HG03521 (cell line): ENCODE measurements around the gene DGKE.

Source experiments
- ATAC-seq: cut with Tn5 transposase; IDR thresholded peaks from one replicate; pipeline ENCODE4 v1.9.1; 2021; ENCODE audit warnings: mild to moderate bottlenecking, moderate library complexity; ENCODE audit not compliant: unreplicated experiment

Gene DGKE

DNA sequence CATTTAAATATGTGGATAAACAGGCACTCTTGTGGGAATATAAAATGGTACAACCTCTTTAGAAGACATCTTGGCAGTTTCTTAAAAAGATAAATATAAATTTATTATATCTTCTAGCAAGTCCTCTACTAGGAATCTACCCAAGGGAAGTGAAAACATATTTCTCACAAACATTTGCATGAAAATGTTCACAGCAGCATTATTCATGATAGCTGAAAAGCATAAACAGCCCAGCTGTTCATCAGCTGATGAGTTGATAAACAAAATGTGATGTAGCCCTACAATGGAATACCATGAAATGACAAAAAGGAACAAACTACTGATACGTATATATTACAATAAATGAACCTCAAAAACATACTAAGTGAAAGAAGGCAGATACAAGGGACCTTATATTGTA lies 12.0 kb downstream of the DGKE start:
- ATAC-seq = no peak

DNA sequence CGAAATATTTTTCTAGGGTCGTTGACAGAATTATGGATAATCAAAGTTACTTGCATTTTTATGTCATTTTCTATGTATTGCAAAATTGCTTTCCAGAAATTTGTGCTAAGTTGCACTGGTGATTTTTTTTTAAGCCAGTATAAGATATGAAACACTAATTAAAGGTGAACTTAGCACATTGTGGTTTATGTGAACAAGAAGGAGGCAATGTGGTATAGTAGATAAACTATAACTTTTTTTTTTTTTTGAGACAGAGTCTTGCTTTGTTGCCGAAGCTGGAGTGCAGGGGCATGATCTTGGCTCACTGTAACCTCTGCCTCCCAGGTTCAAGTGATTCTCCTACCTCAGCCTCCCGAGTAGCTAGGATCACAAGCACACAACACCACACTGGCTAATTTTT lies 13.2 kb downstream of the DGKE start:
- no peak for ATAC-seq

DNA sequence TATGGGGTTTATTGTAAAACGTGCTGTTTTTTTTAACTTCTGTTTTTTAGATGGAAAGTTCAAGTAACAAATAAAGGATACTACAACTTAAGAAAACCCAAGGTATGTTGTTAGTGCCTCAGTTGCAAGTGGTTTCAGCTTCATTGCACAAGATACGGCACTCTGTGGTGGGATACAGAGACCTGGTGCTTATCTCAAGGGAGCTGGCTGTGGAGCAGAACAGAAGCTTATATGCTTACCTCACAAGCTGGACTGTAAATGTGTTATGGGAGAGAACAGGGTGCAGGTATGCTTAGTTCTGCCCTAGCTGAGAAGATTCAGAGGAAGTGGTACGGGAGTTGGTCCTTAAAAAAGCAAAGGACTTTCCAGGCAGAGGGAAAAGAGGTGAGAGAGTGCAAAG lies 15.2 kb downstream of the DGKE start:
- no peak for ATAC-seq

DNA sequence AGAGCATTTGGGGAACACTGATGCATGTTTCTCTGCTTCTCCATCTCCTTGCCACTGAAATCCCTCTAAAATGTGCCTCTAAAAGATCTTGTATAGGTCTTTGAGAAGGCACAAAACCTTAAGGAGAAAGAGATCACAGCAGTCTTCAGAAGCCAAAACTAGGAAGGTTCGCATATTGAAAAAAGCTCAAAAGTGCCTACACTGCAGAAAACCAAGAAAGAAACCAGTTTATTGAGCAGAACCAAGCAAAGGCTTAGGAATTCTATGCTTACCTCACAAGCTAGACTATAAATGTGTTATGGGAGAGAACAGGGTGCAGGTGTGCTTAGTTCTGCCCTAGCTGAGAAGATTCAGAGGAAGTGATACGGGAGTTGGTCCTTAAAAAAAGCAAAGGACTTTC lies 16.6 kb downstream of the DGKE start:
- ATAC-seq = no peak

DNA sequence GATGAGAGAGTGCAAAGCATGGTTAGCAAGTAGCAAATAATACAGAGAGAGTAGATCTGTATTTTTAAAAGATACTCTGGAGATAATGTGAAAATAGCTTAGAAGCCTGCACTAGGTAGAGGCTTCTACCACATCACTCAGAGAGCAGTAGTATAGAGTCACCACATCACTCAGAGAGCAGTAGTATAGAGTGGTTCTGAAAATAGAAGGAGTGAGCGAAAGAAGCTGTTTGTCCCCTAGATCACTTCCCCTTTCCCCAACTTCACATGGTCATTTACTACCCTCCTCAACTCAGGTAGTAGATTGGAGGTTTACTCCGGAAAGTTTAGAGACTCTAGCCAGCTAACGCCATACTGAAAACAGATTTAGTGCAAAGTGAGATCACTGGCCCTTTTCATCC lies 17.1 kb downstream of the DGKE start:
- ATAC-seq = no peak

DNA sequence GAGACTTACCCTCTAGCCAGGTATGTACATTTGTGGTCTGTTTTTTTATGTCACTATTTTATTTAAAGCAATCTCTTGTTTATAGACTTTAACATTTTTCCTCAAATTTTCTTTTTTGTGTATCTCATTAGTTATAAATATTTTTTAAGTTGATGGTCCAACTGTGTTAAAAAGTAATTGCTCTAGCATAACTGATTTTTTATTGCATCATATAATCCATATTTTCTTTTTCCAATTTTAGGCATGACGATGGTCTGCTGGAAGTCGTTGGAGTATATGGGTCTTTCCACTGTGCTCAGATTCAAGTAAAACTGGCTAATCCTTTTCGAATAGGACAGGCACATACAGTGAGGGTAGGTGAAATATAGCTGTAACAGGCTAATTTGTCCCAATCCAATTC lies 27.9 kb downstream of the DGKE start:
- ATAC-seq = no peak

DNA sequence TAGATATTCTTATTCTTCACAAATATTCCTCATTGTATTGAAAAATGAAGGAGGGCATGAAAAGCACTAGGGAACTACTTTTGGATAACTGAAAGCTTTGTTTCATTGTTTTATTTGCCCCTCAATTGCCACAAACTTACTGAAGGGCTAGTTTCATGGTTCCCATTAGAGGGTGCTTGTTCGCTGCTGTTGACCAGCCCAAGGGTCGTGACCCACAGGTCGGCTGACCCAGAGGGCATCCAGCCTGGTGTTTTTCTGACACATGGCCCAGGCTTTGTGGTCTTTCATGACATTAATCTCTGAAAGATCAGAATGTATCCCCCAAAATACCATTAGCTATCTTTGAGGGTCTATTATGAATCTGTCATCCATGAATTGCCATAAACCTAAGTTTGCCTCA lies 30.0 kb downstream of the DGKE start:
- no peak for ATAC-seq

DNA sequence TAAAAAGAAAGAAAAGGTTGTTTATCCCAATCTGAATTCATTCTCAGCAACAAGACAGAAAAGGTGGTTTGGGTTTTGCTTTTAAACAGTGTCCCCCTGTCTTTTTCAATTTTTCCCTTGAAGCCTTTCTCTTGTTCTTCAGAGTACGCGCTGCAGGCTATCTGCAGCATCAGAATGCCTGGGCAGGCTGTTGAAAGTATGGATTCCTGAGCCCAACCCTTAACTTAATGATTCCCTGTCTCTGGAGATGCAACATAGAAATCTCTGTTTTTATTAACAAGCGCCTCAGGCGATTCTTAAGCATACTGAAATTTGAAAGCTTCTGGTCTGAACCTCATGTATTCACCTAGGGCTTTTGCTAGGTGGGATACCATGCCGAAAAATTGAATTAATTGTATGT lies 32.1 kb downstream of the DGKE start:
- ATAC-seq = no peak

DNA sequence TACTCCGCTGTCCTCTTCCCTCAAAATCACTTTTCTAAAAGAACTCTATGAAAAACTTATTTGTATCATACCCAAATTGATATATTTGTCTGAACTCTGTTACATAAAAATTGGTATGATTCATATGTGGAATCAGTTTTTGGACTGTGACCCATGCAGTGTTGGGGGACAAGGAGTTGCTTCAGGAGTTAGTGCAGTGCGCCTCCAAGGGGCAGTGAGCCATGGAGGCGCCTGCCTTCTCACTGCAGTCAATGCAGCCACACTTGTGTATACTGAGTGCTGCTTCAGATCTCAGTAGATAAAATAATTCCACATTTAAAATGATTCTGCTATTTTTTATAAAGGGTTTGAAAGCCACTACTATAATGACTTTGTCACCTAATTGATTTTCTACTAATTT lies 32.5 kb downstream of the DGKE start:
- no peak for ATAC-seq

DNA sequence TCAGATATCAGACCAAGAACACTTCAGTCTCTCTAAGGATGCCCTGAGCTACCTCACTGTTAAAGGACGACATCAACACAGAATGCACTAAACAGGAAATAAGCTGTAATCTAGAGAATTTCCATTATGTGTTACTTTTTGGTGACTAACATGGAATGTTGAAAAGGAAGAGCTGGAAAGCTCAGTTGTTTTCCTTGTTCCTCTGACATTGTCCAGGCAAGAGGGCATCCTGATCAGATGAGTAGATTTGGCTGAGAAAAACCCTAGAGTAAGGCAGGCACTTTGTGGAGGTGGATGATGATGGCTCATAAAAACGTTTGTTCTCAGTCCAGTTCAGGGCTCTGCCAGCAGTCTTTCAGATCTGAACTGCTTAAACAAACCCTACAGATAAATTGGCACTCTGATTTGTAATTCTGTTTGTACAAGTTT lies 34.0 kb downstream of the DGKE start:
- no peak for ATAC-seq

DNA sequence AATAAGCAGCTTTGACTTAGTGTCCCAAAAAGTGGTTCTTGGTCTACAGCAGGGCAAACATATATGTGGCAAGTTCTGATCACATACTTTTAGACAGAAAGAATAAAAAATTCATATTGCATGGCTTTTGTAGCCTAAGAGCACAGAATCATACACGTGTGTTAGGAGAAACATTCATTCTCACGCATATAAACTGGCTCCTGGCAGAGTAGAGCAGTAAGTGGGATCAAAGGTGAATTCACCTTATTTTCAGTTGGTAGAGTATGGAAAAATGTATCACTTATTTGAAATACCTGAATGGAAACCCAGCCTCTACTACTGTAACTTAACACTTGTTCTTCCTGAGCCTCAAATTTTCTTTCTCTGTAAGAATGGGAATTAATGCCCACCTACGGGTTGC lies 34.8 kb downstream of the DGKE start:
- ATAC-seq = no peak

DNA sequence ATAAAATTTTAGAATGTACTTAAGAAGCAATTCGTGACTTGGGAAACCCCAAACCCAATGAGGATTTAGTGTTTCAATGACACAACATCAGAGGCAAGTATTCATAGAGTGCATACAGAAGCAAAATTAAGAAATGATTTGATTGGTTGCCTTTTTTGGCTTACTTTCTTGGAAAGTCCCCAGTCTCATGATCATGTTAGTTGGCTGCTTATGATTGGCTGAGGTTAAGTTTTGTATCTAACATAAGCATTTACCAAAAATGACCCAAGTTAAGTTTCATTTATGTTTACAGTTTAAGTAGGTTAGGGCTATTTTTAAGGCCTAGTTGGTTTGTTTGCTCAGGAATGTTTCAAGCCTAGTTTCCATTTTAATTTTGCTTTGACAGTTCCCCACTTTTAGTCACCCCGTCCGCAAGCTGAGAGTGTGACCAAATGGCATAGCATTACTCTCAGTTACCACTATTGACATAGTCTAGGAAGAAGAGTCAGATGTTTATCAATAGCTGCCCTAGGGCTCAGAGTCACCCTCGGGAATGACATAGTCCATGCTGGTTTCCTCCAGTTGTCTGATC lies 36.2 kb downstream of the DGKE start:
- no peak for ATAC-seq

DNA sequence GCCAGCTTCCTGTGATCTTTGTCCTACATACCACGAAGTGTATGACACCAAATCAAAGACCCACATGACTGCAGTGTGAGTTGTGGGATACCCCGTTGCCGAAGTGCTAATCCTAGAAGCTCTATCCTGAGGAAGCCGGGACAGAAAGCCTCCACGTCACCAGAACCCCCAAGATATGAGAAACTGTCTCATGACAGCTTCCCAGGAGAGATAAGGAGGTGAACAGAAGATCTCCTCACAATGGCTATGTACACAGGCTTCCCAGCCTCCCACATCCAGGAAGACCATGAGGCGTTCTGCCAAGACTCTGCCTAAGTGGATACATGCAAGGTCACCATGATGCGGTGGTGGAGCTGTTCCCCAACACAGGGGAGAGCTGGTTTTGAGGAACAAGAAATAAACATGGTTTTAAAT lies 42.8 kb downstream of the DGKE start:
- ATAC-seq = no peak

DNA sequence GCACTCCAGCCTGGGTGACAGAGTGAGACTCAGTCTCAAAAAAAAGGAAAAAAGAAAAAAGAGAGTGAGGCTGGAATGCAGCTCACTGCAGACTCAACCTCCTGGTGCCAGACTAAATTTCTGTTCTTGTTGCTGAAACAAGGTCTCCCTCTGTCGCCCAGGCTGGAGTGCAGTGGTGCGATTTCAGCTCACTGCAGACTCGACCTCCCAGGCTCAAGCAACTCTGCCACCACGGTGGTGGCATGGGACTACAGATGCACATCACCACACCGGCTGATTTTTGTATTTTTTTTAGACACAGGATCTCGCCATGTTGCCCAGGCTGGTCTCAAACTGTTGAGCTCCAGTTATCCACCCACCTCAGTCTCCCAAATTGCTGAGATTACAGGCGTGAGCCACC lies 45.3 kb downstream of the DGKE start:
- ATAC-seq = no peak

DNA sequence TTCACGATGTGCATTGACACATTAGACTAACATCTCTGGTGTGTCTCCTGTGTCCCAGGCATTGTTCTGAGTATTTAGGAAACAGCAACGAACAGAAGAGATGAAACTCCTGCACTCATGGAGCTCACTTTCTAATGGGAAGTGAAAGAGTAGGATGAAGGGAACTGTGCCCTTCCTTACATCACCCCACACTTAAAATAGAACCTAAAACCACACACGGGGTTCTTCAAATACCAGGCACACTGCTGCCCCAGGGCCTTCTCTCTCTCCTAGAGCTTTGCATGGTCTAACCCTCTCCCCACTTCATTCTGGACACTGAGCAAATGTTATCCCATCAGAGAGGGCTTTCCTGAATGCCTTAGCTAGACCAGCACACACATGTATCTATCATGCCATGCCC lies 46.2 kb downstream of the DGKE start:
- ATAC-seq = no peak

DNA sequence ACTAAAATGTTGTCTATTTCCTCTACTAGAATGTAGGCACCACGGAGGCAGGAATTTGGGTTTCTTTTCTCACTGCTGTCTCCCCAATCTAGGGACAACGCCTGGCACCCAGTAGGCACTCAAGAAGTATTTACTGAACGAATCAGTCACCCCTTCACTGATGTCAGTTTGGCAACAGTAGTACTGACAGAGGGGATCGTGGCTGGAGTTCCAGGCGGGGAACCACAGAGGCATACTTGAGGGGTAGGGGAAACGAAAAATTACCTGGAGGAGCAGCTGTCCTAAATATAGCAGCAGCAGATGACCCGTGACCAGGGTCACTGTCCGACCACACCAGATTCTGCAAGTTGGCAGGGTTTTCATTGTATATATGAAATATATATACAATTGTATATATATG lies 46.6 kb downstream of the DGKE start:
- no peak for ATAC-seq

DNA sequence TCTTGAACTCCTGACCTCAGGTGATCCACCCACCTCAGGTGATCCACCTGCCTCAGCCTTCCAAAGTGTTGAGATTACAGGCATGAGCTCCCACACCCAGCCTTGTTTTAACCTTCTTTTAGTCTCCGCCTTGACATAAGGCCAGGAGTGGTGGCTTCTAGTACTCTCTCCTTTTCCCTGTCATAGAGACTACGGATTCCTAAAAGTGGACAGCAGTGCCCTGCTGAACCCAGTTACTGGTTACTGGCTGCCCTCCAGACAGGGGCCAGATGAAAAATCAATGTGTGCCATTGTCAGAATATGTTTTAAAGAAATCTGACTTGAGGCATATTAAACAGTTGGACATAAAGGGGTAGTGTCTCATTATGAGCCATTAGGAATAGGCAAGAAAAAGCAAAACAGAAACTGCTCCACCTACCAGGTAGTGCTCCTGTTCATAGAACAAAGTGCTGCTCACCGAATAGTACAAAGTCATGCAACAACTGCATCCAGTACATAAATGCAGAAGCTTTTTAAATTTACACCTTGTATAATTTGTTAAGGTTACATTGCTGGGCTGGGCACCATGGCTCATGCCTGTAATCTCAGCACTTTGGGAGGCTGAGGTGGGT lies 47.8 kb downstream of the DGKE start:
- no peak for ATAC-seq

DNA sequence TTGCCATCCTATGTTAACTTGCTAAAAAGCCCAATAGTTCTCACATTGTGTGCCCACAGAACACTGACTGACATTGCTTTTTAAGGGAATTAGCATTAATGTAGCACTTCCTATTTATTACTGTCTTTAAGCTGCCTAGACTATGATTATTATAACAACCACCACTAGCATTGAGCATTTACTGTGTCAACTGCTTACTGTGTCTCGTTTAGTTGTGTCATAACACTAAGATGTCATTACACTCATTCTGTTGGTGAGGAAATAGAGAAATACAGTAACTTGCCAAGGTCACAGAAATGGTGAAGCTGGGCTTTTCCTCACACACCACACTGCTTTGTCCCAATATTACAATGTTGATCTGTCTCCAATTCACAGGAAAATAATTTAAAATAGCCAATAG lies 49.7 kb downstream of the DGKE start:
- ATAC-seq = no peak

DNA sequence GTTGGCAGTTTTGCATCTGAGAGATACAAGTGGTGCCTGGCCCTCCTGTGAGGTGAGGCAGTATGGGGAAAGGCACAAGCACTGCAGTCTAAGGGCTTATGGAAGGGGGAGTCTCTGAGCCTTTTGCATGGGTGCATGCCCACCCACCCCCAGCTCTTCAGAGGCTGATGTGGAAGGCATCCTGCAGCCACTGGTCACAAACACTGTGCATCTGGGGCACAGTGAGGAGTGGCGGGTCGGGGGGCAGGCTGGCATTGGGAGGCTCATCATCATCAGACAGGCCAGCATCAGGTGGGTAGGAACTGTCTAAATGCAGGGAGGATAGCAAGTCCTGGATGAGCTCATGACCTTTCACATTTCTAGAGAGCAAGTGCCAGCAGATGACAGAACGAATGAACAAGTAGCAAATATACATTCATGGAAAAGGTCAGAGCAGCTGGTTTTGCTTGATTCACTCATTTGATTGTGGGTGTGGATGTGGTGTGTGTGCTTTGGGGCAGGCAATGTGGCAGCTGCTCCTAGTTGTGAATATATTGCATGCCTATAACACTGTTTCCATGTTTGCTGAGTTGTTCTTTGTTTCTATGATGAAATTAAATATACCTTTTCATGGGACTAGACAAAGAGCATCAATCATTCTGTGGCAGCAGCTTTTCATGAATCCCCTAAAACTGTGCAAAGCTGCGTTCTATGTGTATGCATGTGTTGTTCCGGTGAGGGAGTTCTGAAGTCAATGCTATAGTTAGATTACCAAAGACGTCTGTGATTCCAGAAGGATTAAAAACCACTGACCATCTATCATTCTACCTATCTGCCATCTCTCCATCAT lies 50.7 kb downstream of the DGKE start:
- no peak for ATAC-seq

DNA sequence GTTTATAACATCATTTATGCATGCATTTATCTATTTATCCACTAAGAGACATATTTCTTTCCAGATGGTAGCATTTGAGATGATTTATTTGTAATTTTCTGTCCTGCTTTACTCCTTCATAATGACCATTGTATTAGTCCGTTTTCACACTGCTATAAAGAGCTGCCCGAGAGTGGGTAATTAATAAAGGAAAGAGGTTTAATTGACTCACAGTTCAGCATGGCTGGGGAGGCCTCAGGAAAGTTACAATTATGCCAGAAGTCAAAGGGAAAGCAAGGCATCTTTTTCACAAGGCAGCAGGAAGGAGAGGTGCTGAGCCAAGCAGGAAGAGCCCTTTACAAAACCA lies 51.3 kb downstream of the DGKE start:
- no peak for ATAC-seq

DNA sequence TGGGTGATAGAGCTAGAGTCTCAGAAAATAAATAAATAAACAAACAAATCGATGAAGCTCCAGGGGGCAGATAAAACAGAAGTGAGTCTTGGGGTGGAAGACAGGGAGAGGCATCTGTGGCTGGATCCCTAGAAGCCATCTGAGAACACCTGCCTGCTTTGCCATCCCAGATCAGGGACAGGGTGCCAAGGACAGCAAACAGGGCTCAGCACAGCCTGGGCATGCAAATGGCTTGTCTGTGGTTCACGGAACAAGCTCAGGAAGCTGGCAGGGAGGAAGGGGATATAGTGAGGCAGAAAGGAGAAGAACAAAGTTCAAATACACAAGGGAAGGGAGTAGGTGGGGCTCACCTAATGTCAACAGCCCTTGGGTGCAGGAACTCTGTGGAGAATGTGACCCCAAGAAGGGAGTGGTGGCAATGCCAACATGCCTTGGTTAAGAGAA lies 52.4 kb downstream of the DGKE start:
- no peak for ATAC-seq

DNA sequence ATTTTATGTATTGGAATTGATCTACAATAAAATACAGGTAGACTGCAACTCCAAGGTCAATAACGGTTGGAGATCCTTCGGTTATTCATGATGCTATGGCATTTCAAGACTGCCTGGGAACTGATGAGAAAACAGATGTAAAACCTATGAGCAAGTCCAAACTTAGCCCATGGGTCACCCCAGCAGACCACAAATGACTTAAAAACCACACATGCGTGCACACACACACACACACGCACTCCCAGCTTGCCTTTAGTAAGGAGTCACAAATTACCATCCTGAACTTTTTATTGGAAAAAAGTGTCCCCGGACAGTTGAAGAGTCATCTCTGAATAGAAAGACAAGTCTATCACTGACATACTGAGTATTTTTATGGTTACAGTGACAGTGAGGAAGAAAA lies 53.2 kb downstream of the DGKE start:
- no peak for ATAC-seq
